Inflammatory macrophage treated with lipopolysaccharide for 1 hour (primary cell): ENCODE measurements around the gene HOMER2.
A peak's percentile ranks its signal among the peaks of the same experiment; 100 is the strongest.
"Not testable (repeated sequence)": the region's sequence is repeated elsewhere in the genome, so short reads cannot be mapped to it uniquely, and the experiment has no call there.

Source experiments
- DNase-seq, 2 donors: peaks; one replicate each; pipeline ENCODE4 v3.0.0-alpha.2; 2020 to 2022

The HOMER2 gene

GRCh38 chr15:82963471-82964341 lies 11.2 kb upstream of the HOMER2 start:
- no peak for DNase-seq

GRCh38 chr15:82960766-82961165 lies 8.2 kb upstream of the HOMER2 start:
- no peak for DNase-seq

- DNase-seq, result no peak
Observed at GRCh38 chr15:82959423-82959822, 6.9 kb upstream of the HOMER2 start.

GRCh38 chr15:82958638-82959037 lies 6.1 kb upstream of the HOMER2 start:
- no peak for DNase-seq

GRCh38 chr15:82951472-82952157 lies 905 bp downstream of the HOMER2 start:
- DNase-seq, result no peak

- no peak for DNase-seq
Observed at GRCh38 chr15:82950746-82951370, 1.7 kb downstream of the HOMER2 start.

GRCh38 chr15:82950295-82950694 lies 2.2 kb downstream of the HOMER2 start:
- no peak for DNase-seq

GRCh38 chr15:82946155-82946701 lies 6.3 kb downstream of the HOMER2 start:
- no peak for DNase-seq

GRCh38 chr15:82945326-82945725 lies 7.2 kb downstream of the HOMER2 start:
- no peak for DNase-seq

- DNase-seq, result peak; percentile 26 to 40
Observed at GRCh38 chr15:82944821-82945220, 7.7 kb downstream of the HOMER2 start.

- no peak for DNase-seq
Observed at GRCh38 chr15:82944056-82944455, 8.5 kb downstream of the HOMER2 start.

GRCh38 chr15:82943176-82943575 lies 9.3 kb downstream of the HOMER2 start:
- no peak for DNase-seq

GRCh38 chr15:82942691-82943090 lies 9.8 kb downstream of the HOMER2 start:
- DNase-seq, result no peak

- DNase-seq, result not testable (repeated sequence)
Observed at GRCh38 chr15:82939678-82940077, 12.8 kb downstream of the HOMER2 start.

- DNase-seq, result no peak
Observed at GRCh38 chr15:82937712-82938058, 14.8 kb downstream of the HOMER2 start.

- no peak for DNase-seq
Observed at GRCh38 chr15:82936966-82937711, 15.4 kb downstream of the HOMER2 start.

- no peak for DNase-seq
Observed at GRCh38 chr15:82935382-82935781, 17.1 kb downstream of the HOMER2 start.

- DNase-seq, result no peak
Observed at GRCh38 chr15:82934100-82934880, 18.2 kb downstream of the HOMER2 start.

GRCh38 chr15:82933576-82933975 lies 18.9 kb downstream of the HOMER2 start:
- no peak for DNase-seq

- DNase-seq, result no peak
Observed at GRCh38 chr15:82931221-82931620, 21.3 kb downstream of the HOMER2 start.

GRCh38 chr15:82930461-82930860 lies 22.1 kb downstream of the HOMER2 start:
- DNase-seq, result no peak

GRCh38 chr15:82928711-82929110 lies 23.8 kb downstream of the HOMER2 start:
- no peak for DNase-seq
